Liver (tissue), 3 donors: ENCODE results near the gene ZNF836.

Source experiments
- FOXA2 ChIP-seq: IDR thresholded peaks from 2 replicates; pipeline ENCODE4 v1.6.1; 2016; ENCODE audit warnings: antibody characterized with exemption
- JUND ChIP-seq, 2 donors: IDR thresholded peaks; 2 replicates each; pipeline ENCODE4 v1.6.1; 2016; ENCODE audit warnings: antibody characterized with exemption in 2 of 2
- MAX ChIP-seq: IDR thresholded peaks from 2 replicates; pipeline ENCODE4 v1.6.1; 2016; ENCODE audit warnings: antibody characterized with exemption
- TAF1 ChIP-seq: conservative IDR thresholded peaks from 2 replicates; pipeline ENCODE4 v1.6.1; 2016; ENCODE audit warnings: antibody characterized with exemption, mild to moderate bottlenecking
- YY1 ChIP-seq: IDR thresholded peaks from 2 replicates; pipeline ENCODE4 v1.6.1; 2016; ENCODE audit warnings: antibody characterized with exemption, mild to moderate bottlenecking
- TF ChIP-seq, protein P1 (sequence below): fragments of 150-350 bp; IDR thresholded peaks from 2 replicates; pipeline ENCODE4 v1.5.1; 2017; ENCODE audit warnings: improper control_type of control experiment, low read depth, low read length; ENCODE audit not compliant: missing input control
- TF ChIP-seq, protein P2 (sequence below): IDR thresholded peaks from 2 replicates; pipeline ENCODE4 v1.6.1; 2016; ENCODE audit warnings: antibody characterized with exemption
- donor health status: healthy.
- donor health status: healthy.

- TF ChIP-seq, protein P1, sequence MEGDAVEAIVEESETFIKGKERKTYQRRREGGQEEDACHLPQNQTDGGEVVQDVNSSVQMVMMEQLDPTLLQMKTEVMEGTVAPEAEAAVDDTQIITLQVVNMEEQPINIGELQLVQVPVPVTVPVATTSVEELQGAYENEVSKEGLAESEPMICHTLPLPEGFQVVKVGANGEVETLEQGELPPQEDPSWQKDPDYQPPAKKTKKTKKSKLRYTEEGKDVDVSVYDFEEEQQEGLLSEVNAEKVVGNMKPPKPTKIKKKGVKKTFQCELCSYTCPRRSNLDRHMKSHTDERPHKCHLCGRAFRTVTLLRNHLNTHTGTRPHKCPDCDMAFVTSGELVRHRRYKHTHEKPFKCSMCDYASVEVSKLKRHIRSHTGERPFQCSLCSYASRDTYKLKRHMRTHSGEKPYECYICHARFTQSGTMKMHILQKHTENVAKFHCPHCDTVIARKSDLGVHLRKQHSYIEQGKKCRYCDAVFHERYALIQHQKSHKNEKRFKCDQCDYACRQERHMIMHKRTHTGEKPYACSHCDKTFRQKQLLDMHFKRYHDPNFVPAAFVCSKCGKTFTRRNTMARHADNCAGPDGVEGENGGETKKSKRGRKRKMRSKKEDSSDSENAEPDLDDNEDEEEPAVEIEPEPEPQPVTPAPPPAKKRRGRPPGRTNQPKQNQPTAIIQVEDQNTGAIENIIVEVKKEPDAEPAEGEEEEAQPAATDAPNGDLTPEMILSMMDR: no peak
- TF ChIP-seq MAX (no peak), YY1 (no peak), JUND (IDR thresholded peaks at IDR 0.05) (no peak), FOXA2 (no peak), TAF1 (no peak)
- TF ChIP-seq, protein P2, sequence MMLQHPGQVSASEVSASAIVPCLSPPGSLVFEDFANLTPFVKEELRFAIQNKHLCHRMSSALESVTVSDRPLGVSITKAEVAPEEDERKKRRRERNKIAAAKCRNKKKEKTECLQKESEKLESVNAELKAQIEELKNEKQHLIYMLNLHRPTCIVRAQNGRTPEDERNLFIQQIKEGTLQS: no peak
These were observed 23.2 kb downstream of the ZNF836 start for GRCh38 chr19:52148256-52148655.
